Naive thymus-derived CD4-positive, alpha-beta T cell (primary cell): ENCODE measurements around the gene NRXN2. TPM values are rescaled to one million over a fixed set of nuclear protein-coding genes. Genes with fewer than 3 reads are reported as not detected.

ENCODE experiments used
- ATAC-seq: fragments of 150-1000 bp; cut with Tn5 transposase; 2 replicates; pipeline ENCODE4 v1.10.0; 2021; ENCODE audit warnings: mild to moderate bottlenecking, moderate library complexity
- CTCF ChIA-PET: fragments of 350-600 bp; sonication (Branson Sonifier 250); formaldehyde crosslinking; loops from one replicate; lab custom pipeline; 2021; ENCODE audit warnings: antibody characterized with exemption; lab: Charles Lee
- POLR2A ChIA-PET: fragments of 350-600 bp; sonication (Branson Sonifier 250); formaldehyde crosslinking; loops from one replicate; lab custom pipeline; 2021; ENCODE audit warnings: antibody characterized with exemption, inconsistent platforms; lab: Charles Lee
- DNase-seq, 9 donors: peaks; one replicate each; pipeline versions ENCODE4 v3.0.0 to v3.0.0-alpha.2; 2020 to 2022; ENCODE audit warnings: mixed read lengths in 1 of 9
- H3K27ac ChIP-seq: one replicate; pipeline ENCODE4 v1.7.0; 2013; ENCODE audit warnings: mild to moderate bottlenecking, low read depth, low read length, moderate library complexity
- H3K27me3 ChIP-seq, 2 donors: one replicate each; pipeline ENCODE4 v1.7.0; 2013; ENCODE audit warnings: low read length in 2 of 2, mild to moderate bottlenecking in 2 of 2, moderate library complexity in 2 of 2; ENCODE audit not compliant: control insufficient read depth in 2 of 2, insufficient read depth in 2 of 2
- H3K36me3 ChIP-seq, 3 experiments: 1 replicate in 2 of 3; 2 replicates in 1 of 3; pipeline ENCODE4 v1.7.0; 2013; ENCODE audit warnings: low read length in 3 of 3, mild to moderate bottlenecking in 3 of 3, moderate library complexity in 1 of 3; ENCODE audit not compliant: insufficient read depth in 3 of 3, control insufficient read depth in 2 of 3
- H3K4me1 ChIP-seq, 2 donors: one replicate each; pipeline ENCODE4 v1.7.0; 2013; ENCODE audit warnings: low read length in 2 of 2, mild to moderate bottlenecking in 2 of 2, moderate library complexity in 1 of 2; ENCODE audit not compliant: control insufficient read depth in 2 of 2, insufficient read depth in 2 of 2
- H3K4me3 ChIP-seq: 2 replicates; pipeline ENCODE4 v1.7.0; 2013; ENCODE audit warnings: mild to moderate bottlenecking, low read length
- H3K9me3 ChIP-seq, 3 experiments: 1 replicate in 2 of 3; 2 replicates in 1 of 3; pipeline ENCODE4 v1.7.0; 2013; ENCODE audit warnings: low read length in 3 of 3; ENCODE audit not compliant: control insufficient read depth in 2 of 3
- H3K27ac Mint-ChIP-seq, 9 donors: one replicate each; pipeline ENCODE4 v1.8.0; 2020 to 2022; ENCODE audit warnings: mixed read lengths in 9 of 9, mild to moderate bottlenecking in 8 of 9, moderate library complexity in 5 of 9, inconsistent platforms in 2 of 9
- H3K27me3 Mint-ChIP-seq, 5 donors: one replicate each; pipeline ENCODE4 v1.8.0; 2021 to 2022; ENCODE audit warnings: mixed read lengths in 5 of 5, mild to moderate bottlenecking in 1 of 5
- H3K36me3 Mint-ChIP-seq, 5 donors: one replicate each; pipeline ENCODE4 v1.8.0; 2020 to 2022; ENCODE audit warnings: mixed read lengths in 5 of 5, mild to moderate bottlenecking in 3 of 5, inconsistent platforms in 1 of 5
- H3K4me1 Mint-ChIP-seq, 7 donors: one replicate each; pipeline ENCODE4 v1.8.0; 2020 to 2022; ENCODE audit warnings: mixed read lengths in 7 of 7, mild to moderate bottlenecking in 3 of 7, inconsistent platforms in 1 of 7
- H3K4me3 Mint-ChIP-seq, 10 donors: one replicate each; pipeline ENCODE4 v1.8.0; 2020 to 2022; ENCODE audit warnings: mild to moderate bottlenecking in 10 of 10, mixed read lengths in 10 of 10, moderate library complexity in 6 of 10, inconsistent platforms in 2 of 10
- H3K9me3 Mint-ChIP-seq, 11 donors: one replicate each; pipeline ENCODE4 v1.8.0; 2020 to 2022; ENCODE audit warnings: mixed read lengths in 11 of 11, mild to moderate bottlenecking in 4 of 11, inconsistent platforms in 1 of 11, moderate library complexity in 1 of 11
- intact Hi-C, 2 donors: fragments of 100-400 bp; cut with micrococcal nuclease; formaldehyde crosslinking; loops; one replicate each; pipeline ENCODE4 v1.15.1; 2023
- polyA plus RNA-seq, 2 donors: library from polyadenylated mRNA; unstranded; fragments of 300-500 nt; fragmentation: Illumina TruSeq; gene quantifications; one replicate each; pipeline ENCODE4 v1.2.3, GENCODE V29; 2021
- total RNA-seq, 6 experiments: library from RNA in 5 of 6; stranded (reverse) in 5 of 6; gene quantifications; 1 replicate in 5 of 6; 2 replicates in 1 of 6; pipeline ENCODE4 v1.2.3 and lab custom pipeline; 2021 to 2026

Gene NRXN2
- total and polyA plus RNA-seq, 7 experiments from 2014 or later: 0.07 to 0.71 (median 0.27) TPM; not detected in 4

GRCh38 chr11:64743591-64744543 lies 20.9 kb upstream of the NRXN2 start, which contains the start of gene RASGRP2:
RASGRP2 (minus strand) TSS chr11:64744142; CDS start chr11:64742866, 1,276 bp downstream.
- DNase-seq: peak; percentile 87 to 94 (median 92)
- peak; percentile 70 for ATAC-seq
- H3K27me3 ChIP-seq: no peaks in the 10 kb centered on the region
- no peaks in the 10 kb centered on the region for H3K27me3 Mint-ChIP-seq
- H3K9me3 ChIP-seq: no peaks in the 10 kb centered on the region
- peaks cover 4 to 18% (median 11%) of the 10 kb centered on the region in 5 donors for H3K36me3 Mint-ChIP-seq
- H3K4me1 Mint-ChIP-seq: peaks cover 18 to 49% (median 39%) of the 10 kb centered on the region in 7 donors
- H3K27ac Mint-ChIP-seq: peak within 1 kb of the TSS; percentile 94 to 100 (median 99)
- H3K4me1 ChIP-seq: peaks cover 9 to 16% of the 10 kb centered on the region in 2 donors
- peaks cover 7 to 48% (median 8%) of the 10 kb centered on the region in 3 experiments for H3K36me3 ChIP-seq
- H3K27ac ChIP-seq: peak within 1 kb of the TSS; percentile 97
- ChIA-PET CTCF (interaction anchor here (0.6 to 18.4 kb wide), 17 partner anchors 9 to 549 kb away, joined by 3 to 305 read pairs (median 4); partner anchors contain the start of genes MAP4K2, PRDX5, PYGM and SF1), POLR2A (interaction anchor here (0.6 to 39.7 kb wide), 37 partner anchors 7 to 1903 kb away, joined by 3 to 1956 read pairs (median 6); partner anchors contain the start of genes ARL2, ATG2A, CCDC88B and CDC42BPG)
- peaks cover 0 to 5% (median 0%) of the 10 kb centered on the region in 11 donors for H3K9me3 Mint-ChIP-seq
- H3K4me3 ChIP-seq: peak within 1 kb of the TSS; percentile 98
- intact Hi-C loops: loop anchor here (1.0 to 10.0 kb wide), 15 partner anchors 20 to 379 kb away; partner anchors contain the start of genes MEN1 (in 2 of the 2), ZNHIT2 (in 2 of the 2), ARL2 (in 1 of the 2) and CDC42BPG (in 1 of the 2)
- peak within 1 kb of the TSS; percentile 89 to 100 (median 98) for H3K4me3 Mint-ChIP-seq

- peaks cover 9 to 16% of the 10 kb centered on the region in 2 donors for H3K4me1 ChIP-seq
- POLR2A ChIA-PET: interaction anchor here (1.0 to 39.7 kb wide), 23 partner anchors 9 to 756 kb away, joined by 3 to 1956 read pairs (median 8); partner anchors contain the start of genes CCDC88B, EHD1, FAU and MALAT1
- H3K27ac Mint-ChIP-seq: peak overlapping the region in 5 of 9 donors; percentile 88 to 100 (median 98)
- peak overlapping the region; percentile 98 for H3K4me3 ChIP-seq
- H3K4me1 Mint-ChIP-seq: peaks cover 18 to 47% (median 39%) of the 10 kb centered on the region in 7 donors
- CTCF ChIA-PET: interaction anchor here (0.6 to 18.4 kb wide), 9 partner anchors 9 to 548 kb away, joined by 3 to 305 read pairs (median 3); partner anchors contain the start of genes MAP4K2 and PYGM
- peak overlapping the region; percentile 97 for H3K27ac ChIP-seq
- ATAC-seq (peak; percentile 45), DNase-seq (peak; percentile 60 to 91 (median 78))
- H3K9me3 Mint-ChIP-seq: peaks cover 0 to 5% (median 0%) of the 10 kb centered on the region in 11 donors
- H3K36me3 ChIP-seq: peaks cover 7 to 54% (median 8%) of the 10 kb centered on the region in 3 experiments
- H3K27me3 Mint-ChIP-seq: no peaks in the 10 kb centered on the region
- peak overlapping the region in 9 of 10 donors; percentile 89 to 99 (median 97) for H3K4me3 Mint-ChIP-seq
- no peaks in the 10 kb centered on the region for H3K9me3 ChIP-seq
- peaks cover 4 to 19% (median 11%) of the 10 kb centered on the region in 5 donors for H3K36me3 Mint-ChIP-seq
- H3K27me3 ChIP-seq: no peaks in the 10 kb centered on the region
- intact Hi-C loops: loop anchor here (1.0 to 10.0 kb wide), 12 partner anchors 20 to 380 kb away; partner anchors contain the start of genes NRXN2 (in 2 of the 2), ARL2 (in 1 of the 2), CDC42BPG (in 1 of the 2) and FAU (in 1 of the 2)
Observed at GRCh38 chr11:64742889-64743590, 20.0 kb upstream of the NRXN2 start.

DNA sequence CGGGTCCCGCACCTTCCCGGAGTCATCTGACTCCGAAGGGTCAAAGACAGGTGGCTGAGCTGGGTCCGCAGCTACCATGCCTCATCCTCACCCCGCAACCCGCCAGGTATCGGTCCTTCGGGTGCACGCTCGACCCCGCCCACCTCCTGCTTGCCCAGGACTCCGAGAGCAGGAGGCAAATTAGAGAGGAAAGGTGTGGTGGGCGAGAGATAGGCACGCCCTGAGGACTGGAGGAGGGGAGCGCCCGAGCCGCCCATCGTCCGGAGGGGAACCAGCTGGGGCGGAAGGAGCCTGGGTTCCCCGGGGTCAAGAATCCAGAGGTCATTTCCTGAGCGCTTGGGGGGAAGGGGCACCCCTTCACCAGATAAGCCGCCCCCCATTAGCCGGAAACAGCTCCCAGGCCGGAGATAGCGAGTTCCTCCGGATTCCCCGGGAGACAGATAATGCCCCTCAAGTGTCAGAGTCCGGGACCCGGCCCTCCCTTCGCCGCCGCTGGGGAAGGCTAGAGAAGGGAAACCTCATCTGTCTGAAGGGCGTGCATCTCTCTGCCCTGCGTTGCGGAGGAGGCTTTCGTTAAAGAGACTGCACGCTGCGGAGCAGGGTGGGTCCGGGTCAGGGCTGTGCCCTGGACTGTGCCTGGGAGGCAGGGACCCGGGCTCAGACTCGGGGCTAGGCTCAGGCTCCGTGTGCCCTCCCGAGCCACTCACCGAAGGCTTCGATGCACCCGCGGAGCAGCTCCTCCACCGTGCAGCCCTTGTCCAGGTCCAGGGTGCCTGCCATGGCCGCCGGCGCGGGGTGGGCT lies 19.3 kb upstream of the NRXN2 start:
- Histone ChIP-seq H3K4me3 (peak overlapping the region; percentile 98), H3K4me1 (peaks cover 9 to 16% of the 10 kb centered on the region in 2 donors), H3K27ac (peak overlapping the region; percentile 97), H3K9me3 (no peaks in the 10 kb centered on the region), H3K36me3 (peaks cover 7 to 61% (median 8%) of the 10 kb centered on the region in 3 experiments), H3K27me3 (no peaks in the 10 kb centered on the region)
- ATAC-seq (no peak), DNase-seq (no peak)
- Mint-ChIP-seq H3K27ac (peak overlapping the region in 7 of 9 donors; percentile 48 to 86 (median 76)), H3K27me3 (no peaks in the 10 kb centered on the region), H3K36me3 (peaks cover 4 to 20% (median 11%) of the 10 kb centered on the region in 5 donors), H3K4me1 (peaks cover 20 to 46% (median 37%) of the 10 kb centered on the region in 7 donors), H3K9me3 (peaks cover 0 to 5% (median 0%) of the 10 kb centered on the region in 11 donors), H3K4me3 (peak overlapping the region; percentile 72 to 99 (median 81))
- POLR2A ChIA-PET: interaction anchor here (0.8 to 39.7 kb wide), 12 partner anchors 8 to 389 kb away, joined by 3 to 1956 read pairs (median 4); partner anchors contain the start of genes MAP4K2, NRXN2, PYGM and SF1
- CTCF ChIA-PET: interaction anchor here (0.8 to 18.4 kb wide), 7 partner anchors 8 to 53 kb away, joined by 3 to 305 read pairs (median 3); partner anchors contain the start of genes PYGM and SF1
- intact Hi-C loops: loop anchor here (1.0 to 10.0 kb wide), 4 partner anchors 19 to 381 kb away; partner anchors contain the start of genes ARL2 (in 1 of the 2), FAU (in 1 of the 2), MRPL49 (in 1 of the 2) and NRXN2 (in 1 of the 2)

GRCh38 chr11:64741375-64742086 lies 18.5 kb upstream of the NRXN2 start:
- DNase-seq (no peak), ATAC-seq (no peak)
- peaks cover 6 to 16% of the 10 kb centered on the region in 2 donors for H3K4me1 ChIP-seq
- peak overlapping the region; percentile 72 to 99 (median 81) for H3K4me3 Mint-ChIP-seq
- H3K27me3 ChIP-seq: no peaks in the 10 kb centered on the region
- H3K9me3 ChIP-seq: no peaks in the 10 kb centered on the region
- H3K27ac Mint-ChIP-seq: peak overlapping the region; percentile 18 to 85 (median 76)
- ChIA-PET POLR2A (interaction anchor here (0.8 to 39.7 kb wide), 11 partner anchors 8 to 390 kb away, joined by 3 to 1956 read pairs (median 4); partner anchors contain the start of genes MAP4K2, NRXN2, PYGM and SF1), CTCF (interaction anchor here (0.6 to 18.4 kb wide), 8 partner anchors 8 to 105 kb away, joined by 3 to 305 read pairs (median 4); partner anchors contain the start of genes PYGM and SF1)
- H3K4me1 Mint-ChIP-seq: peaks cover 25 to 49% (median 38%) of the 10 kb centered on the region in 7 donors
- peaks cover 0 to 5% (median 0%) of the 10 kb centered on the region in 11 donors for H3K9me3 Mint-ChIP-seq
- peak overlapping the region; percentile 97 for H3K27ac ChIP-seq
- H3K36me3 ChIP-seq: peaks cover 7 to 69% (median 14%) of the 10 kb centered on the region in 3 experiments
- H3K4me3 ChIP-seq: peak overlapping the region; percentile 98
- no peaks in the 10 kb centered on the region for H3K27me3 Mint-ChIP-seq
- intact Hi-C loops: loop anchor here (1.0 to 10.0 kb wide), 4 partner anchors 18 to 381 kb away; partner anchors contain the start of genes ARL2 (in 1 of the 2), FAU (in 1 of the 2), MRPL49 (in 1 of the 2) and NRXN2 (in 1 of the 2)
- peaks cover 4 to 24% (median 11%) of the 10 kb centered on the region in 5 donors for H3K36me3 Mint-ChIP-seq
